Prostate gland (tissue), 2 donors: ENCODE results near the gene SCN2A.

Experiments
- CTCF ChIP-seq, 4 experiments: fragments of 200-600 bp in 2 of 4; fragments of 450-650 bp in 2 of 4; sonication (generic) in 2 of 4; IDR thresholded peaks; 1 replicate in 3 of 4; 2 replicates in 1 of 4; pipeline ENCODE4 v1.5.1; 2016 to 2019; ENCODE audit warnings: antibody characterized with exemption in 4 of 4, mild to moderate bottlenecking in 2 of 4, moderate library complexity in 2 of 4
- POLR2A ChIP-seq: fragments of 450-650 bp; IDR thresholded peaks from one replicate; pipeline ENCODE4 v1.6.1; 2016; ENCODE audit warnings: antibody characterized with exemption, mild to moderate bottlenecking
- POLR2AphosphoS5 ChIP-seq: sonication (generic); formaldehyde crosslinking; IDR thresholded peaks from one replicate; pipeline ENCODE4 v1.6.1; 2017; ENCODE audit warnings: antibody characterized with exemption

DNA sequence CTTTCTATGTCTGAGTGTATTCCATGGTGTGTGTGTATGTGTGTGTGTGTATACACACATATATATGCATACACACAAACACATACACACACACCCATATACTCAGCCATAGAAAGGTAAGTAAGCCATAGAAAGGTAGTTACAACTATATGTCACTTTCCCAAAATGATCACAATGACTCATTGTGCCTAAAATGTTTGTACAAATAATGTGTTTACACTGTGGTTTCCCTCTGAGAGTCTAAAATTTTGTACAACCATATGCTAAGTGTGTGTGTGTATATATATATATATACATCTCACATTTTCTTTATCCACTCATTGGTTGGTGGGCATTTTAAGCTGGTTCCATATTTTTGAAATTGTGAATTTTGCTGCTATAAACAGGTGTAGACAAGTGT is 175.0 kb downstream of the SCN2A start:
- TF ChIP-seq POLR2A (no peak), CTCF (IDR thresholded peaks at IDR 0.05) (no peak), POLR2AphosphoS5 (no peak)
